ENCODE measurements around the gene ZNF598.

ZNF598 gene

DNA sequence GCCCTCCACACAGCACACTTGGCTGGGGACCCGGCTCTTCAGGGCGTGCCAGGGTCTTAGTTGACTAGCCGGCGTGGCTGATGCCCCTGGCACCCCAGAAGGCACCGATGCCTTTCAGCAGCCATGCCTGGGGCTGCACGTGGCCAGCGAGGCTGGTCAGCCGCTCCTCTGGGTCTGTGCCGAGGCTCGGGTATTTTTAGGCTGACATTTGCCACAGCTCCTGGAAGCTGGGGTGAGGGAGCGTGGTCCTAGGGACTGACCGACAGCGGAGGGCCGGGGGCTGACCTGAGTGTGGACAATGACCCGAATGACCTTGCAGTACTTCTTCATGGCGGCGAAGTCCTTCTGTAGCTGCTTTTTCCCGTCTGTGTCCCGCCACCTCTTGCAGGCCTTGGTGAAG lies 59.1 kb downstream of the ZNF598 start:
- Histone ChIP-seq H3K4me3 (ENCODE audit: low read length) (no peak overlapping the region), H3K9ac (ENCODE audit: low read depth, low read length) (no peak overlapping the region), H3K36me3 (ENCODE audit: insufficient read depth, low read depth, low read length) (no peaks in the 10 kb centered on the region), H3K27ac (ENCODE audit: low read length) (no peak overlapping the region), H3K9me3 (ENCODE audit: insufficient read depth, low read depth, low read length) (no peaks in the 10 kb centered on the region), H3K27me3 (ENCODE audit: insufficient read depth, low read length) (no peaks in the 10 kb centered on the region), H3K4me1 (ENCODE audit: insufficient read depth, low read length) (no peaks in the 10 kb centered on the region)

GRCh38 chr16:1950047-1950446 lies 59.6 kb downstream of the ZNF598 start:
- Histone ChIP-seq H3K4me1 (ENCODE audit: insufficient read depth, low read length) (no peaks in the 10 kb centered on the region), H3K9ac (ENCODE audit: low read depth, low read length) (no peak overlapping the region), H3K27me3 (ENCODE audit: insufficient read depth, low read length) (no peaks in the 10 kb centered on the region), H3K9me3 (ENCODE audit: insufficient read depth, low read depth, low read length) (no peaks in the 10 kb centered on the region), H3K4me3 (ENCODE audit: low read length) (no peak overlapping the region), H3K27ac (ENCODE audit: low read length) (no peak overlapping the region), H3K36me3 (ENCODE audit: insufficient read depth, low read depth, low read length) (no peaks in the 10 kb centered on the region)

- H3K27ac ChIP-seq (ENCODE audit: low read length), result no peak overlapping the region
- H3K27me3 ChIP-seq (ENCODE audit: insufficient read depth, low read length), result no peaks in the 10 kb centered on the region
- no peak overlapping the region for H3K9ac ChIP-seq (ENCODE audit: low read depth, low read length)
- H3K36me3 ChIP-seq (ENCODE audit: insufficient read depth, low read depth, low read length), result no peaks in the 10 kb centered on the region
- H3K9me3 ChIP-seq (ENCODE audit: insufficient read depth, low read depth, low read length), result no peaks in the 10 kb centered on the region
- H3K4me3 ChIP-seq (ENCODE audit: low read length), result no peak overlapping the region
- no peaks in the 10 kb centered on the region for H3K4me1 ChIP-seq (ENCODE audit: insufficient read depth, low read length)
Measured at GRCh38 chr16:1949507-1949906, 60.1 kb downstream of the ZNF598 start.
